GM12801 (cell line): ENCODE data around the gene TTC39C.

ENCODE experiments used
- TF ChIP-seq, protein P1 (sequence below): IDR thresholded peaks from one replicate; pipeline ENCODE4 v1.5.1; 2011; ENCODE audit warnings: control low read depth; ENCODE audit not compliant: insufficient read length; ENCODE audit errors: extremely low read depth

Gene TTC39C

GRCh38 chr18:23998018-23998417 is 16.5 kb upstream of the TTC39C start:
- TF ChIP-seq, protein P1, sequence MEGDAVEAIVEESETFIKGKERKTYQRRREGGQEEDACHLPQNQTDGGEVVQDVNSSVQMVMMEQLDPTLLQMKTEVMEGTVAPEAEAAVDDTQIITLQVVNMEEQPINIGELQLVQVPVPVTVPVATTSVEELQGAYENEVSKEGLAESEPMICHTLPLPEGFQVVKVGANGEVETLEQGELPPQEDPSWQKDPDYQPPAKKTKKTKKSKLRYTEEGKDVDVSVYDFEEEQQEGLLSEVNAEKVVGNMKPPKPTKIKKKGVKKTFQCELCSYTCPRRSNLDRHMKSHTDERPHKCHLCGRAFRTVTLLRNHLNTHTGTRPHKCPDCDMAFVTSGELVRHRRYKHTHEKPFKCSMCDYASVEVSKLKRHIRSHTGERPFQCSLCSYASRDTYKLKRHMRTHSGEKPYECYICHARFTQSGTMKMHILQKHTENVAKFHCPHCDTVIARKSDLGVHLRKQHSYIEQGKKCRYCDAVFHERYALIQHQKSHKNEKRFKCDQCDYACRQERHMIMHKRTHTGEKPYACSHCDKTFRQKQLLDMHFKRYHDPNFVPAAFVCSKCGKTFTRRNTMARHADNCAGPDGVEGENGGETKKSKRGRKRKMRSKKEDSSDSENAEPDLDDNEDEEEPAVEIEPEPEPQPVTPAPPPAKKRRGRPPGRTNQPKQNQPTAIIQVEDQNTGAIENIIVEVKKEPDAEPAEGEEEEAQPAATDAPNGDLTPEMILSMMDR = no peak

- TF ChIP-seq, protein P1 = no peak
Observed at GRCh38 chr18:23998820-23999219, 15.7 kb upstream of the TTC39C start.

GRCh38 chr18:24000613-24001490 is 13.7 kb upstream of the TTC39C start:
- TF ChIP-seq, protein P1 = no peak

DNA sequence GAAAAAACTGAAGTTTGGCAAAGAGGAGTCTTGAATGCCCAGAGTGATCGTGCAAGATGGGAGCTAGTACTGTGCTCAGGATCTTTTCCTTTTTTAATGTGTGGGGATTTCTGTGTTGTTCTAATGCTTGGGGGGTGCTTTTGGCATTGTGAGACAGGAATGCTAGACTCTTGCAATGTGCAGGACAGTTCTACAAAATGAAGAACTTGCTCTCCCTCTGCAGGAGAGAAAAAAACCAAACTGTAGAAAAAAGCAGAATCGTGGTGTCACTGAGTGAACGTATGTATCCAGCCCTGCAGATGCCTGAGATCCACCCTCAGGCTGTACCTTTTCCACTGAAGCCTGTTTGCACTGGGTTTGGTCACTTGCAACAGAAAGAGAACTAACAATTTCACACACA is 12.1 kb upstream of the TTC39C start:
- TF ChIP-seq, protein P1 = no peak

GRCh38 chr18:24003288-24003687 is 11.3 kb upstream of the TTC39C start:
- TF ChIP-seq, protein P1 = no peak

GRCh38 chr18:24003903-24004640 is 10.5 kb upstream of the TTC39C start:
- TF ChIP-seq, protein P1 = no peak

- TF ChIP-seq, protein P1 = no peak
Observed at GRCh38 chr18:24006712-24007313, 7.7 kb upstream of the TTC39C start.
